B cell (primary cell): Measurements from ENCODE around the gene CAMK2A. TPM values are rescaled to one million over a fixed set of nuclear protein-coding genes. Genes with fewer than 3 reads are reported as not detected.

Source experiments
- ATAC-seq: fragments of 200-7000 bp; cut with Tn5 transposase; one replicate; pipeline ENCODE4 v1.10.0; 2021; ENCODE audit warnings: low read depth, mild to moderate bottlenecking, moderate number of reproducible peaks, moderate library complexity
- CTCF ChIA-PET: fragments of 350-600 bp; sonication (Branson Sonifier 250); formaldehyde crosslinking; loops from one replicate; lab custom pipeline; 2021; ENCODE audit warnings: antibody characterized with exemption, inconsistent platforms; lab: Charles Lee
- POLR2A ChIA-PET: fragments of 350-600 bp; sonication (Branson Sonifier 250); formaldehyde crosslinking; loops from one replicate; lab custom pipeline; 2021; ENCODE audit warnings: antibody characterized with exemption; lab: Charles Lee
- DNase-seq: peaks from one replicate; pipeline ENCODE4 v3.0.0; 2013
- H2AFZ ChIP-seq: 2 replicates; pipeline ENCODE4 v1.6.1; 2012; ENCODE audit warnings: mild to moderate bottlenecking, low read depth, low read length; ENCODE audit not compliant: insufficient read depth, poor library complexity, severe bottlenecking
- H3K27ac ChIP-seq, 2 donors: 1 replicate in 1 of 2; 2 replicates in 1 of 2; pipeline ENCODE4 v1.5.1; 2012 to 2013; ENCODE audit warnings: low read length in 2 of 2, mild to moderate bottlenecking in 2 of 2, moderate library complexity in 1 of 2
- H3K27me3 ChIP-seq, 4 experiments: fragments of 200-600 bp in 1 of 4; sonication (generic) in 1 of 4; replicated peaks in 1 of 4; 1 replicate in 2 of 4; 2 replicates in 2 of 4; pipeline versions ENCODE4 v1.6.1 to v1.7.0; 2013 to 2016; ENCODE audit warnings: low read length in 3 of 4, mild to moderate bottlenecking in 2 of 4, mixed read lengths in 1 of 4, moderate library complexity in 1 of 4; ENCODE audit not compliant: insufficient read depth in 4 of 4, control insufficient read depth in 3 of 4; ENCODE audit errors: control extremely low read depth in 1 of 4
- H3K36me3 ChIP-seq, 2 experiments: replicated peaks in 1 of 2; 1 replicate in 1 of 2; 2 replicates in 1 of 2; pipeline versions ENCODE4 v1.6.1 to v1.7.1; 2013; ENCODE audit warnings: low read length in 1 of 2; ENCODE audit not compliant: insufficient read depth in 2 of 2, control insufficient read depth in 1 of 2; ENCODE audit errors: control extremely low read depth in 1 of 2, extremely low read depth in 1 of 2
- H3K4me1 ChIP-seq, 2 donors: fragments of 200-600 bp in 1 of 2; sonication (generic) in 1 of 2; 1 replicate in 1 of 2; 2 replicates in 1 of 2; pipeline versions ENCODE4 v1.5.1 to v1.6.1; 2013 to 2017; ENCODE audit warnings: low read length in 2 of 2; ENCODE audit not compliant: control insufficient read depth in 2 of 2, insufficient read depth in 2 of 2
- H3K4me2 ChIP-seq: replicated peaks from 2 replicates; pipeline ENCODE3; 2012; ENCODE audit warnings: mild to moderate bottlenecking, low read depth, low read length; ENCODE audit not compliant: poor library complexity, severe bottlenecking
- H3K4me3 ChIP-seq, 5 experiments: fragments of 200-600 bp in 1 of 5; sonication (generic) in 1 of 5; 1 replicate in 3 of 5; 2 replicates in 2 of 5; pipeline versions ENCODE4 v1.5.1 to v1.7.0; 2011 to 2016; ENCODE audit warnings: low read length in 4 of 5, mild to moderate bottlenecking in 4 of 5, low read depth in 2 of 5, control low read depth in 1 of 5, moderate library complexity in 1 of 5; ENCODE audit not compliant: insufficient read depth in 1 of 5; ENCODE audit errors: control extremely low read depth in 1 of 5, extremely low read depth in 1 of 5
- H3K79me2 ChIP-seq: fragments of 200-600 bp; sonication (generic); one replicate; pipeline ENCODE4 v1.6.0; 2016; ENCODE audit warnings: low read length; ENCODE audit not compliant: control insufficient read depth, insufficient read depth
- H3K9ac ChIP-seq: fragments of 200-600 bp; sonication (generic); 2 replicates; pipeline ENCODE4 v1.6.1; 2017; ENCODE audit warnings: mild to moderate bottlenecking, low read length, moderate library complexity
- H3K9me3 ChIP-seq, 3 donors: one replicate each; pipeline versions ENCODE4 v1.6.1 to v1.7.1; 2013; ENCODE audit warnings: low read length in 2 of 3; ENCODE audit not compliant: control insufficient read depth in 2 of 3, insufficient read depth in 1 of 3; ENCODE audit errors: control extremely low read depth in 1 of 3
- H4K20me1 ChIP-seq: 2 replicates; pipeline ENCODE4 v1.6.0; 2012; ENCODE audit warnings: mild to moderate bottlenecking, low read length; ENCODE audit not compliant: insufficient read depth, control insufficient read depth, poor library complexity, severe bottlenecking
- H3K27ac Mint-ChIP-seq: one replicate; pipeline ENCODE4 v1.8.0; 2021; ENCODE audit warnings: mixed read lengths
- H3K27me3 Mint-ChIP-seq: one replicate; pipeline ENCODE4 v1.8.0; 2021; ENCODE audit warnings: mixed read lengths
- H3K4me1 Mint-ChIP-seq: one replicate; pipeline ENCODE4 v1.8.0; 2021; ENCODE audit warnings: mixed read lengths
- H3K4me3 Mint-ChIP-seq: one replicate; pipeline ENCODE4 v1.8.0; 2021; ENCODE audit warnings: mixed read lengths
- H3K9me3 Mint-ChIP-seq: one replicate; pipeline ENCODE4 v1.8.0; 2022; ENCODE audit warnings: mixed read lengths; ENCODE audit not compliant: insufficient read depth
- EZH2 ChIP-seq: IDR thresholded peaks from 2 replicates; pipeline ENCODE4 v1.6.1; 2012; ENCODE audit warnings: borderline replicate concordance, low read depth, mild to moderate bottlenecking, moderate library complexity, low read length; ENCODE audit not compliant: insufficient read depth, poor library complexity, severe bottlenecking
- WGBS: methylation state at CpG from one replicate; pipeline ENCODE4 v1.1.5; 2013; ENCODE audit warnings: missing lambda C conversion rate; ENCODE audit not compliant: insufficient coverage; 5-methylcytosine and 5-hydroxymethylcytosine counted together
- intact Hi-C: fragments of 100-400 bp; cut with micrococcal nuclease; formaldehyde crosslinking; loops from one replicate; pipeline ENCODE4 v1.10.0; 2022
- polyA plus RNA-seq: library from polyadenylated mRNA; depleted of rRNA; stranded (reverse); fragments of >200 nt; gene quantifications from 2 replicates; pipeline ENCODE4 v1.2.3, GENCODE V29; 2012
- total RNA-seq, 2 donors: library from RNA; stranded (reverse); fragments of 120-200 nt in 1 of 2; gene quantifications; 1 replicate in 1 of 2; 2 replicates in 1 of 2; pipeline versions ENCODE4 v1.2.3 to v1.2.4, GENCODE V29; 2013 to 2022
- TF ChIP-seq, protein P1 (sequence below): fragments of 200-600 bp; IDR thresholded peaks from one replicate; pipeline ENCODE4 v1.8.0; 2022; ENCODE audit warnings: antibody characterized with exemption, mild to moderate bottlenecking

The CAMK2A gene
- total and polyA plus RNA-seq, 2 donors (not counting 1 experiment from before 2014, with no cell fraction given): not detected

GRCh38 chr5:150291388-150292385, 2.1 kb upstream of the CAMK2A start:
- ChIA-PET POLR2A (no interaction called here), CTCF (no interaction called here)
- no peak overlapping the region for H3K9ac ChIP-seq
- H3K9me3 Mint-ChIP-seq: no peaks in the 10 kb centered on the region
- no peak overlapping the region for H3K27ac ChIP-seq
- no peak overlapping the region for H3K4me3 ChIP-seq
- no peaks in the 10 kb centered on the region for H3K36me3 ChIP-seq
- no peak for ATAC-seq
- H3K4me1 Mint-ChIP-seq: no peaks in the 10 kb centered on the region
- H3K9me3 ChIP-seq: no peaks in the 10 kb centered on the region
- H3K27me3 Mint-ChIP-seq: peaks cover 8% of the 10 kb centered on the region
- H3K4me2 ChIP-seq: no peak overlapping the region
- TF ChIP-seq EZH2: no peak
- TF ChIP-seq, protein P1, sequence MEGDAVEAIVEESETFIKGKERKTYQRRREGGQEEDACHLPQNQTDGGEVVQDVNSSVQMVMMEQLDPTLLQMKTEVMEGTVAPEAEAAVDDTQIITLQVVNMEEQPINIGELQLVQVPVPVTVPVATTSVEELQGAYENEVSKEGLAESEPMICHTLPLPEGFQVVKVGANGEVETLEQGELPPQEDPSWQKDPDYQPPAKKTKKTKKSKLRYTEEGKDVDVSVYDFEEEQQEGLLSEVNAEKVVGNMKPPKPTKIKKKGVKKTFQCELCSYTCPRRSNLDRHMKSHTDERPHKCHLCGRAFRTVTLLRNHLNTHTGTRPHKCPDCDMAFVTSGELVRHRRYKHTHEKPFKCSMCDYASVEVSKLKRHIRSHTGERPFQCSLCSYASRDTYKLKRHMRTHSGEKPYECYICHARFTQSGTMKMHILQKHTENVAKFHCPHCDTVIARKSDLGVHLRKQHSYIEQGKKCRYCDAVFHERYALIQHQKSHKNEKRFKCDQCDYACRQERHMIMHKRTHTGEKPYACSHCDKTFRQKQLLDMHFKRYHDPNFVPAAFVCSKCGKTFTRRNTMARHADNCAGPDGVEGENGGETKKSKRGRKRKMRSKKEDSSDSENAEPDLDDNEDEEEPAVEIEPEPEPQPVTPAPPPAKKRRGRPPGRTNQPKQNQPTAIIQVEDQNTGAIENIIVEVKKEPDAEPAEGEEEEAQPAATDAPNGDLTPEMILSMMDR: no peak
- H3K27ac Mint-ChIP-seq: no peak overlapping the region
- no peaks in the 10 kb centered on the region for H4K20me1 ChIP-seq
- H3K79me2 ChIP-seq: no peaks in the 10 kb centered on the region
- H3K4me3 Mint-ChIP-seq: no peak overlapping the region
- H3K27me3 ChIP-seq: peaks cover 0 to 9% (median 3%) of the 10 kb centered on the region in 4 experiments
- no peaks in the 10 kb centered on the region for H3K4me1 ChIP-seq
- H2AFZ ChIP-seq: no peak overlapping the region
- intact Hi-C loops: no loop called here
- DNase-seq: no peak
- 88% methylated on average over 7 of the region's 13 CpGs for WGBS

GRCh38 chr5:150288791-150289190, 782 bp downstream of the CAMK2A start:
- no peak overlapping the region for H2AFZ ChIP-seq
- H3K27me3 ChIP-seq: peaks cover 0 to 9% (median 3%) of the 10 kb centered on the region in 4 experiments
- no peaks in the 10 kb centered on the region for H3K36me3 ChIP-seq
- WGBS: 60% methylated on average over 1 of the region's 6 CpGs
- H3K9ac ChIP-seq: no peak overlapping the region
- H3K4me2 ChIP-seq: no peak overlapping the region
- H3K4me1 ChIP-seq: no peaks in the 10 kb centered on the region
- H3K79me2 ChIP-seq: no peaks in the 10 kb centered on the region
- ATAC-seq (no peak), DNase-seq (no peak)
- TF ChIP-seq EZH2: no peak
- TF ChIP-seq, protein P1: no peak
- H4K20me1 ChIP-seq: no peaks in the 10 kb centered on the region
- ChIA-PET POLR2A (no interaction called here), CTCF (no interaction called here)
- no peak overlapping the region for H3K27ac ChIP-seq
- Mint-ChIP-seq H3K27me3 (peaks cover 11% of the 10 kb centered on the region), H3K4me1 (no peaks in the 10 kb centered on the region), H3K27ac (no peak overlapping the region), H3K9me3 (no peaks in the 10 kb centered on the region), H3K4me3 (no peak overlapping the region)
- H3K9me3 ChIP-seq: no peaks in the 10 kb centered on the region
- intact Hi-C loops: no loop called here
- H3K4me3 ChIP-seq: no peak overlapping the region
